ENCODE results near the gene TUT1.
"Not testable (repeated sequence)": the region's sequence is repeated elsewhere in the genome, so short reads cannot be mapped to it uniquely, and the experiment has no call there.

Gene TUT1

DNA sequence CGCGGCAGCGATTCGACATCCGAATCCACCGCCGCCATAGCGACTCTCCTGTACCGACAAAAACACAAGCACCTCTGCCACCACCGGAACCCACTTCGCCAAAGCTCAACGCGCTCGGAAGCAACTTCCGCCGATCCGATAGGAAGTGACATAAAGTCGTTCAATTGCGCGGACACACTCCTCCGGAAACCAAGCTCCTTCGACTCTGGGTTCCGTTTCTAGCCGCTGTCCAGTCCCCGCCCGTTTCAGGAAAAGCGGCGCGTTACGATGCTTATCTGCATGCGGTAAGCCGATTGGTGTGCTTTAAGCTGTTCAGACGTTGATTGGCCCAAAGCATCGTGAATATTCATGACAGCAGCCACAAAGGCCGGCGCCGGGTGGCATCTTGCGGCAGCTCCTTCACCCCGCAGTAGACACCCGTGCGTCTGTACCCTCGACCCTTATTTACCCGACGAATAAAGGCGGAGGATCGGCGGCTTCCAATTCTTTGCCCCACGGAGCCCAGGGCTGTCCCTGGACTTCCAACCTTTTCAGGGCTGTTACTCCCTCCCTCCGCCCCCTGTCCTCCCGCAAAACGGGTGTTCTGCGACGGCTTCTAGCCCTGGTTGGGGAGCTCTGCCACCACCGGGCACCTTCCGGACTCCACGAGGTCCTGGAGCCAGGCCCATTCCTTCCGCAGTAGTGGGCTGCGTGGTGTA, at the start of gene TUT1:
TUT1 (minus strand) TSS at position 76 of the 698 bp plus-strand sequence; CDS start at position 38, 38 bp downstream.
- peak; percentile 98 for FAIRE-seq

DNA sequence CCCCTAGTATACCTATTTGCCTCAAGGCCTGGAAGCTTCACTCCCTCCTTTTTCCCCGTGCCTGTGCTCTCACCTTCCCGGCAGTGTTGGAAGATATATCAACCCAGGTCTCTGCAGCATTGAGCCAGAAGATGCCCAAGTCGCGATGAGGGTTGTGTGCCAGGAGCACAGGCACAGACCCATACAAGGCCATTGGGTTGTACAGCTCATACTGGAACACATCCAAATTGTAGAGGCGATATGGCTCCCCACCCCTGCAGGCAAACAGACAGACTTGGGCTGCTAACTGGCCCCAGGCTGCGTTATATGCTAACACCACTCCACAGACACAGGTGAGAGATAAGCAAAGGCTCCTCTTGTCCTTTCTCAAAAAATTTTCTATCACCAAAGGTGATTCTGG, 41.2 kb upstream of the TUT1 start:
- no peak for FAIRE-seq

DNA sequence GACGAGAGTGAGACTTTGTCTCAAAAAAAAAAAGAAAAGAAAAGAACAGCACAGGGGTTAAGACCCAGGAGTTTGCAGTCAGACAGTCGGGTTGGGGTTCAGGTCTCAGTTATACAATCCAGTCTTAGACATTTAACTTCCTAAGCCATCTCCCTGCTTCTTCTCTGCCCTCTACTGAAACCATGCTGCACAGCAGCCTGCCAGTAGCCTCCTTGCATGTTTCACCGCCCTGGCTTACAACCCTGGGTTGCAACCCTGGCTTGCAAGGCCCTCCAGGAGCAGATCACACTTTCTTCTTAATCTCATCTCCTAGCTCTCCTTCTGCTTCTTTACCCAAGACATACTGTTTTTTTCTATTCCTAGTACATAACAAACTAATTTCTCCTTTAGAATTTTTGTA, 36.4 kb upstream of the TUT1 start:
- FAIRE-seq = peak; percentile 78

DNA sequence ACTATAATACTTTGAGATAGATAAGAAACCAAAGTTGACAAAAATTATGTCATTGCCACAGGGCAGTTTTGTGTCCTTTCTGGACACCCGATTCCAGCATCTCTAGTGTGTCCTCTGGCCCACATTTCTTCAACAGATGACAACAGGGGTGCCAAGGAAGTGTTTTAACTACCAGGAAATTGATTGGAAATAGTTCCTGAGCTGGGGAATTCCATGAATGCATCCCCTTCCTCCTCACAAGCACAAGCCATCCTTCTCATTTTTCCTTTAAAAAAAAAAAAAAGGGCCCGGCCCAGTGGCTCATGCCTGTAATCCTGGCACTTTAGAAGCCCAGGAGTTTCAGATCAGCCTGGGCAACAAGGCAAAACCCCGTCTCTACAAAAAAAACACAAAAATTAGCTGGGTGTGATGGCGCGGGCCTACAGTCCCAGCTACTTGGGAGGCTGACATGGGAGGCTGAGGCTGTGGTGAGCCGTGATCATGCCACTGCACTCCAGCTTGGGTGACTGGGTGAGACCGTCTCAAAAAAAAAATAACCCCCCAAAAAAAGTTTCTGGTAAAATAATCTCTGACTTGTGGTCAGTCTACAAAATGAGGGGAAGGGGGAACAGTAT, 31.3 kb upstream of the TUT1 start:
- FAIRE-seq = no peak

- FAIRE-seq = peak; percentile 95
These were observed 30.5 kb upstream of the TUT1 start, which contains the start of gene B3GAT3 for GRCh38 chr11:62621567-62622470. TSS of gene B3GAT3 (minus strand) at chr11:62621986. CDS start at chr11:62621947, 39 bp downstream.

DNA sequence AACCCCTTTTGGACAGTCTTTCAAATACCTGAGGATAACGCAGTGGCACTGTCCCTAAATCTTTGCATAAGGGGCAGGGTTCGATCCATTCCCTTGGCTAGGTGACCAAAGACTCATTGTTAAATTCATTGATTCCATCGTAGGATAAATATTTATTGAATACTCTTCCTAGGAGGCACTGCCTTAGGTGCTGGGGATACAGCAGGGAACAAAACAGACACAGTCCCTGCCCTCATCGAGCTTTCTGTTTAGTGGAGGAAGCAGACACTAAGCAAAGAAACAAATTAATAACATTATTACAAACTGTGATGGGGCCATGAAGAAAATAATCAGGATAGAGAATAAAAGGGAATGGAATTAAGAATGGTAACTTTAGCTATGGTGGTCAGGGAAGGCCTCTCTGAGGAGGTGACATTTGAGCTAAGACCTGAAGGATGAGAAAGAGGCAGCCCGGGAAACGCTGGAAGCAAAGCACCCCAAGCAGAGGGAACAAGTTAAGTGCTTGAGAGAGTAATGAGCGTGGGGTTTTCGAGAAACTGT, 29.8 kb upstream of the TUT1 start:
- FAIRE-seq = no peak

DNA sequence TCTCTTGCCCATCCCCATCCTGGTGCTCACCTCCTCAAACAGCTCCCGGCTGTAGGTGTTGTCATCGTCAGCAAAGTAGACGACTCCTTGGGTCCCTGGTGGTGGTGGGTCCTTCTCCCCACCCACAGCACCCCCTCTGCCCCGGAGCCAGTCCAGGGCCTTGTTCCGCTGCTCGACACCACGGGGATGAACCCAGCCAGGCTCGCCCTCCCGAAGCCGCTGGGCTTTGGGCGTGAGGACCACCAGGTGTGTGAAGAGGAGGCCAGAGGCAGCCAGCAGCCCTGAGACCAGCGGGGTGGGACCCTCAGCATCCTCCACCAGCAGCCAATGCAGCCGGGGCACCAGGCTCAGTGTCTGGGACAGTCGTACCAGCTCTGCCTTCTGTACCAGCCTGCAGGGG, 25.6 kb upstream of the TUT1 start:
- FAIRE-seq = not testable (repeated sequence)

DNA sequence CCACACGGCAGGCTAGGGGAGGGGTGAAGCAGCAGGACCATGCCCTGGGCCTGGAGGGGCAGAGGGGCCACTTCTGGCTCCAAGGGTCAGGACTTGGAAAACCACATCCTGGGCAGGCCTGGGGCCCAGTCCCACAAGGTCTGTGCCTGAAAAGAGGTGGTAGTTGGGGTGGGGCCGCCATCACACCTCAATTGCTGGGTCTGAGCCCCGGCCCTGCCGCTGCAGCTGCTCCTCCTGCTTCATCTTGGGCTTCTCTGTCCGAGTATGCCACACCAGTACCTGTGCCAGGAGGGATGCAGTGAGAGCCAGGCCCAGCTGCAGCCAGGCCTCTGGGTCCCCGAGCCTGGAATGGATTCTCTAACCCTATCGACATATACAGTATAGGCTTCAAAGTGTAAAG, 24.2 kb upstream of the TUT1 start:
- FAIRE-seq = no peak

GRCh38 chr11:62614275-62614674, 23.0 kb upstream of the TUT1 start:
- FAIRE-seq = no peak

- FAIRE-seq = no peak
These were observed 22.0 kb upstream of the TUT1 start for GRCh38 chr11:62613291-62613778.

GRCh38 chr11:62612366-62613290, 21.3 kb upstream of the TUT1 start, which contains the start of the genes EML3 and ROM1:
TSS of gene EML3 (minus strand) at chr11:62612775. CDS start at chr11:62612457, 318 bp downstream.
TSS of gene ROM1 (plus strand) at chr11:62613257. CDS start at chr11:62613282, 25 bp downstream.
- peak; percentile 94 for FAIRE-seq

GRCh38 chr11:62611705-62612365, 20.5 kb upstream of the TUT1 start:
- no peak for FAIRE-seq

DNA sequence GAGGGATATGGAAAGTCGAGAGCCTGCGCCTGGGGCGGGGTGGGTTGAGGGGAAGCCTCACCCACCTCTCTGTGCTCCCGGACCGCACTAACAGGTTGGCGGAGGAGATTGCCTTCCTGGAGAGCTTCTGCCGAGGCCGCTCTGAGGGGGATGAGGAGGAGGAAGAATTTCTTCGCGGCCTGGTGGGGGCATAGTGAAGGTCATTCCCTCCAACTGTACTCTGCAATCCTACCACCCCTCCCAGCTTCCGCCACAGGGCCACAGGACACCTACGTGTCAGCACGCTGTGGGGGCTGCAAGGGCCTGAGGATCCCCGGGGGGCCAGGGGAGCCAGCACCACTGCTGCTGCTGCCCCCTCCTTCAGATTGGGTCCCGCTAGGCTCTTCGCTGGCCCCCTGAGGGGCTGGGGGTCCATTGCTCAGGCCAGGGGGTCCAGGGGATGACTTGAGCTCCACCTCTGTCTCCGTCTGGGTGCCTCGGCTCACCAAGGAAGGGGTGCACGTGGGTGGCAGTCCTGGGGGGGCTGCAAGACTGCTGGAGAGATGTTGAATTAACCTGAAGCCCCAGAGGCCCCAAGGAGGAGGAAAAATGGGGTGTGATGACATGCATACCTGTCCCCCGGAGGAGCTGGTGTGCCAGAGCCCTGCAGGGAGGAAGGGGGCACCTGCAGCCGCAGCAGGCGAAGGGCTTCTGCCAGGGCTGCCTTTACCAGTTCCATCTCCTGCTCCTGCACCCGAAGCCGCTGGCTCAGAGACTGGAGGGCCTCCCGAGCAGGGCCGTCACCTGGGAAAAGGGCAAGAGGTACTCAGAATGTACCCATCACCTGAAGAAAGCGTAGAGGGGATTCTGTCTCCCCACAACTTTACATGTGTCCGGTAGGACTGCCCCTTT, 19.7 kb upstream of the TUT1 start:
- no peak for FAIRE-seq

DNA sequence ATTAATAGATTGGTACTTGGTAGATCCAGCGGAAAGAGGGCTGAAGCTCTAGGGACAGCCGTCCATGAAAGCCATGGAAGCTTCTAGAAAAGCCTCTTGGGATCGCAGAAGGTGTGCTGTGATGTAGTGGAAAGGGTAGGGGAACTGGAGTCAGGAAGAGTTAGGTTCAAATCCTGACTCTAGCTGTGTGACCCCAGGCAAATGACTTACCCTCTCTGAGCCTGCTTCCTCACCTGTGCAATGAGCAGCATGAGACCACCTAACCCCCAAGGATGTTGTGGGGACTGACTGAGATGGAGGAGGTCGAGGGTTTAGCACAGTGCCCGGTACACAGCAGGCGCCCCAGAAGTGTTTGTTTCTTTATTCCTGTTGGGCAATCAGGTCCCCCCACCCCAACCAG, 19.1 kb upstream of the TUT1 start:
- no peak for FAIRE-seq

DNA sequence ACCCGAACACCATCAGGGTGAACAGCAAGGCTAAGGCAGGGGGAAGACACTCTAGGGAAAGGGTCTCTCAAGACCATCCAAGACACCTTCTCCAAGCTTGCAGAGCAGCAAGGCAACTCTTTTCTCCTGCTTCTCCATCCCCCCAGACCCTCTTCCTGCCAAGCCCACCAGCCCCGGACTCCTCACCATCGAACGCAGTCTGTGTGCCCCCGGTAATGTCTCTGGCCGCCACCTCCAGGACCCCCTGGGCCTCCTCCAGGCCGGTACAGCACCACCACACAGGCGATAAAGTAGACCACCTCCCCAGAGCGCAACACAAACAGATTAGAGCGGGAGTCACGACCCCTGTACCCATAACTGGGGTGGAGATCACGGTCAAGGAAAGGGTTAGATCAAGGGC, 17.5 kb upstream of the TUT1 start:
- FAIRE-seq = no peak

GRCh38 chr11:62607714-62608113, 16.4 kb upstream of the TUT1 start:
- FAIRE-seq = no peak

GRCh38 chr11:62605902-62606301, 14.6 kb upstream of the TUT1 start:
- no peak for FAIRE-seq

DNA sequence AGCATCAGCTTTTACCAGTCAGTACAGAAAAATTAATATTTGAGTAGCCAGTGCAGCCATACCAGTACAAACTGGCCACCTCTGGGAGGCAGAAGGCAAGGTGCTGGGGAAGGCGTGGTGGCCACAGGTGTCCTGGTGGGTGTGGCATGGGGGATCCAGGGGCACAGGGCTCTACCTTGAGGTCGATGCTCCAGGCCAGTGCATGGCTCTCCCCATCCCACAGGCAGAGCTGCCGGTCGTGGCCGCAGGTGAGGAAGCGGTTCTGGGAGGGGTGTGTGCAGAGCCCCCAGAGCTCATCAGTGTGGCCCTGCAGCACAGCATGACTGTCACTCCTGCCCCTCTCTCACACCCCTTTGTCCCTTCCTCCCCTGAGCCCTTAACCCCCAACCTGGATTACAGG, 14.1 kb upstream of the TUT1 start:
- FAIRE-seq = no peak

DNA sequence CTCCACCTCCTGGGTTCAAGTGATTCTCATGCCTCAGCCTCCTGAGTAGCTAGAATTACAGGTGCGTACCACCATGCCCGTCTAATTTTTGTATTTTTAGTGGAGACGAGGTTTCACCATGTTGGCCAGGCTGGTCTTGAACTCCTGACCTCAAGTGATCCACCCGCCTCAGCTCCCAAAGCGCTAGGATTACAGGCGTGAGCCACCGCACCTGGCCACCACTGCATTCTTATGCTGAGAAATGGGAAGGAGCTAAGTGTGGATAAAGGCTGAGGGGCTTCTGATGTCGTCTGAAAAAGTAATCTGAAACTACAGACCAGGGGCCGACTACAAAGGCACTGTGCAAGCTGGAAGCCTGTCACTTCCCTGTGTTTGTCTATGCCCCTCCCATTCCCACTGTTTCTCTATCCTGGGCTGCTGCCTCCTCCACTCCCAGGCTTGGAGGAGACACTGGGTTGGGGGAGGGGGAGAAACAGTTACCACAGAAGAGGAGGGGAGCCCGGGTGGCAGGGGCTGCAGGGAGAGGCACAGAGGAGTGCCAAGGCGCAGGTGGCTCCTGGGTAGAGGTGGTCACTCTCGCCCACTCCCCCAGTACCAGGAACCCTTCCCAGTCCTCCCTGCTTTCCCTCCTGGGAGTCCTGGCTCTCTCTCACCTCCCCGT, 13.3 kb upstream of the TUT1 start:
- FAIRE-seq = no peak

Measured in G401.6 (cell line).